Endometrium (tissue), 2 donors: Measurements from ENCODE around the gene CDKL5.
A peak's percentile ranks its signal among the peaks of the same experiment; 100 is the strongest.
"Not testable (repeated sequence)": the region's sequence is repeated elsewhere in the genome, so short reads cannot be mapped to it uniquely, and the experiment has no call there.

Experiments
- FAIRE-seq: peaks from 2 replicates; lab custom pipeline; 2012; peaks lifted over from hg19 to GRCh38; lab: Jason Lieb, UNC
- donor health status: control.
- donor health status: control.

The CDKL5 gene

DNA sequence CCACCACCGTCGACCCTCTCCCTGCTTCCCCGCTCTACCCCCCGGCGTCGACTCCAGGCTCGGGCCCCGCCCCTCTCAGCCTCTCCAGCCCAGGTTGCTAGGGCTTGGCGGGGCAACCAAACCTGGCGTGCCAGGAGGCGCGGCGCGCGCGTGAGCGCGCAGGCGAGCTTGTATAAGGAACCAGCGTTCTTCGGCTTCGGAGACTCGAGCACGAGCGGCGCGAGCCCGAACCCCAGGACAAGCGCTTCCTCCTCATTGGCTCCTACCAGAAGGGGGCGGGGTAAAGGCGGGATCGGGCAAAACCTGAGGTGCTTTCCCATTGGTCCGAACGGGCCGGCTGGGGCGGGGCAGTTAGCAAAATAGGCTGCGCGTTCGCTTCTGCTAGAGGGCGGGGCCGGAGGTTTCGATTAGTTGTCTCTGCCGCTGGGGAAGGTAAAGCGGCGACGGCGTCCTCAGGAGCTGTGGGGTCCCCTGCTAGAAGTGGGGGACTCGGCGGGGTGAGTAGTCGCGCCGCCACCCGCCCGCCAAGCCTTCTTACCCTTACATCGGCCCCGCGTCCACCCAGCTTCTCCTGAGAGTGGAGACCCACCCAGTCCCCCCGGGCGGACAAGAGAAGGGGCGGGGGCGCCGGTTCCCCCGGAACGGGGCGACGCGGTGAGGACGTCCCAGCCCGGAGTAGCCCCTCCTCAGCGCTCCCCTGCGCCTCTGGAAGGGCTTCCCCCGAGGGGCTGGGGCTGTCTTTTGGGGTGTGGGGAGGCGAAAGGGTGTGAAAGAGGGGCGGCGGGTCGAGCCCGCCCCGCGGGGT, at the start of gene CDKL5:
TSS of gene CDKL5 (plus strand) at position 410 of the 805 bp plus-strand sequence. CDS start 81,489 bp downstream, outside the sequence.
- FAIRE-seq, result peak; percentile 90

GRCh38 chrX:18377796-18378195, 47.6 kb upstream of the CDKL5 start:
- FAIRE-seq, result no peak

DNA sequence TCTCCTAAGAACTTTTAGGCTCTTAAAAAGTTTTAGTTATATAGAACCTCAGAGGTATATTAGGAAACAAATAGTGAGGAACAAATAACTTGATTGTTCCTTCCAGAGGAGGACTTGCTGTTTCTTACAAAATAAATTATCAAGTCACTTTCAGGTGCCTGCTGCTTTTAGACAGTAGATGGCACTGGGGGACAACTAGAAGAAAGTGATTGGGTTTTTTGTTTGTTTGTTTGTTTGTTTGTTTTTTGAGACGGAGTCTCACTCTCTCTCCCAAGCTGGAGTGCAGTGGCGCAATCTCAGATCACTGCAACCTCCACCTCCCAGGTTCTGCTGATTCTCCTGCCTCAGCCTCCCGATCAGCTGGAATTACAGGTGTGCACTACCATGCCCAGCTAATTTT, 35.4 kb upstream of the CDKL5 start:
- FAIRE-seq, result no peak

DNA sequence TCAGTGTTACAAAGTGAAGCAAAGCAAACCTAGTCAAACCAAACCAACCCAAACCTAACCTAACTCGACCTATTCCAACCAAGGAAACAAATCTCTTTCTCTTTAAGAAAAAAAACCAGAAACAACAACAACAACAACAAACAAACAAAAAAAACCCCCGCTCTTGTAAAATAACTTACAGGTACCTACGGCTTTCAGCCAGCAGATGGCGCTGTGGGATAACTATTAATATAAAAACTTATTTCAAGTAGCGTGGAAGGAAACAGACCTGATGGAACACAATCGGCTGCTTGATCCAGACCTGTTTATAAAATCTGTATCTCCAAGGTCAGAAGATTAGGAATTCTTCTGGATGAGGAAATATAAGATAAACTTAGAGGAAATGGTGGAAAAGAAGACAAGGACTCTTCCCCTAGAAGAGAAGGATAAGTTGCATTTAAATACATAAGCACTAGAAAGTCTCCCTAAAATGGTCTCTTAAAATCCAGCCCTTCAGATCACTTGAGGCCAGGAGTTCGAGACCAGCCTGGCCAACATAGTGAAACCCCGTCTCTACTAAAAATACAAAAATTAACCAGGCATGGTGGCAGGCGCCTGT, 34.4 kb upstream of the CDKL5 start:
- FAIRE-seq, result peak; percentile 87

DNA sequence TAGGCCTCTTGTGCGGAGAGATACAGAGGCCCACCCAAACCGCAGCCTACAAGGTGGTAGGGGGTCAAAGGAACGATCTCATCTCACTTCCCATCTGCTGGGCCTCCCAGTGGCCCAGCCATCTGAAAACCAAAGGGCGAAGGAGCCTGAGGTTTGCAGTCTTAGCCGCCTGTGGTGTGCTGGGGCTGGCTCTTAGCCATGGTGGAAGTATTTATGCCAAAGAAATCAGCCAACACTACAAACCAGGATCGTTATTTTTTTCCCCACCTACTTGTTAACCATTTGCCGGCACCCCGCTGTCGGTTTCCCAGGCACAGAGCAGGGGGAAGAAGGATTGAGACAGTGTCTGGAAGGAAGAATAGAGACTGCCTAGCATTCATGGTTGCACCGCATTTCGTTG, 30.9 kb upstream of the CDKL5 start:
- no peak for FAIRE-seq

- FAIRE-seq, result no peak
These were observed 23.6 kb upstream of the CDKL5 start for GRCh38 chrX:18401848-18402213.

- FAIRE-seq, result no peak
These were observed 18.7 kb upstream of the CDKL5 start for GRCh38 chrX:18406531-18407266.

DNA sequence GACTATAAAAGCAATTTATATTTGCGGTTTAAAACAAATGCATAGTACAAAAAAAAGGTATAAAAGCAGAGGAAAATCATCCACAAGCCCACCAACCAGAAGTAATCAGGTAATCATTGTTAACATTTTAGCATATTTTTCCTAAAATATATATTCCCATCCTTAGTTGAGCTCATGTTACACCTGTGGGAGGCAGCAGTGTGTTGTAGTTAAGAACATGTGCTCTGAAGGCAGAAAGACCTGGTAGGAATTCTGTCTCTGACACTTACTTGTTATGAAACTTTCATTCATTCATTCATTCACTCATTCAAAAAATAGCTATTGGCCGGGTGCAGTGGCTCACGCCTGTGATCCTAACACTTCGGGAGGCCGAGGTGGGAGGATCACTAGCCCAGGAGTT, 15.4 kb upstream of the CDKL5 start:
- FAIRE-seq, result no peak

GRCh38 chrX:18415386-18415785, 10.0 kb upstream of the CDKL5 start:
- FAIRE-seq, result no peak

- no peak for FAIRE-seq
These were observed 3.1 kb upstream of the CDKL5 start for GRCh38 chrX:18422325-18422724.

DNA sequence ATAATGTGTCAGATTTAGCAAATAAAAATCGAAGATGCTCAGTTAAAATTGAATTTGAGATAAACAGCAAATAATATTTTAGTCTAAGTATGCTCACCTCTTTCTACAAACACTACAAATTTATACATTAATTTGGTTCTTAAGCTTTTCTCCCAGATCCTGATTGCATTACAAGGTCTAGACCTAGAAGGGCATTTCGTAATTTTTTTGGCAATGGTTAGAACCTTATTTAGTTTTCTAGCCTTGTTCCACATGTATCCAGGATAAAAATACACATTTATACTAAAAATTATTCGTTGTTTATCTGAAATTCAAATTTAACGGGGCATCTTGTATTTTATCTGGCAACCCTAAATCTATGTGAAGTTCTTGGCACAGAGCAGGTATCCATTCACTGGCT, 2.5 kb upstream of the CDKL5 start:
- FAIRE-seq, result no peak

GRCh38 chrX:18424482-18425198, 768 bp upstream of the CDKL5 start:
- no peak for FAIRE-seq

DNA sequence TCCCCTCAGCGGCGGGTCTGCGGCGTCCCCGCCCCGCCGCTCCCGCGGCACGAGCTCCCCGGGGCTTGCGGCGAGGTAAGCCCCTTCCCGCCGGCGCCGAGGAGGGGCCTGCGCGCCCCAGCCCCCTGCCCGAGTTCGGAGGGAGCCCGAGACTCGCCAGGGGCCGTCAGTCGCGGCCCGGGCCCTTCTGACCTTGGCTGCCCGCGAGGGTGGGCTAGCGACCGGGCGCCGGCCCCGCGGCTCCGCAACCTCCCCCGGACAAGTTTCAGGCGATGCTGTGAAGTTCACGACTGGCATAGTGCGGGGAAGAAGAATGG, 554 bp downstream of the CDKL5 start:
- FAIRE-seq, result no peak

- no peak for FAIRE-seq
These were observed 2.6 kb downstream of the CDKL5 start for GRCh38 chrX:18428006-18428405.

DNA sequence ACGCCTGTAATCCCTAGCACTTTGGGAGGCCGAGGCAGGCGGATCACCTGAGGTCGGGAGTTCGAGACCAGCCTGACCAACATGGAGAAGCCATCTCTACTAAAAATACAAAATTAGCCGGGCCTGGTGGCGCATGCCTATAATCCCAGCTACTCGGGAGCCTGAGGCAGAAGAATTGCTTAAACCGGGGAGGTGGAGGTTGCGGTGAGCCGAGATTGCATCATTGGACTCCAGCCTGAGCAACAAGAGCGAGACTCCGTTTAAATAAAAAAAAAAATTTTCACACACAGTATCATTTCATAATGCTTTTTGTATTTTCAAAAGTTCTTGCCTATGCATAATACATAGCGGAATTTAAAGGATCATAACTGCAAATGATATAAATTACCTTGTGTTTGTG, 7.9 kb downstream of the CDKL5 start:
- not testable (repeated sequence) for FAIRE-seq

DNA sequence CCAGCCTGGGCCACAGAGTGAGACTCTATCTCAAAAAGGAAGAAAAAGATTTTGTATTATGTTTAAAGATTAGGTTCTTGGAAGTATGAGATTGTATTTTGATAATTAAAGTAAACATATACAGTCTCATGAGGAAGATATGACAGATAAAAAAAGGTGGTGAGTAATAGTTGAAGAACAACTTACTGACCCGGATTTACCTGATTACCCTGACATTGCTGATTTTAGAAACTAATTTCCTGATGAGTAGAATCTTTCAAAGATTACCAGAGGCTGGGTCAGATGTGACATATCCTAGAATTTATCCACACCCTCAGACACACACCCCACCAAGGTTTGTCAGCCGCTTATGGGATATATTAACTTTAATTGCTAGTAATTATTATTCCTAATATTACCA, 9.5 kb downstream of the CDKL5 start:
- no peak for FAIRE-seq

DNA sequence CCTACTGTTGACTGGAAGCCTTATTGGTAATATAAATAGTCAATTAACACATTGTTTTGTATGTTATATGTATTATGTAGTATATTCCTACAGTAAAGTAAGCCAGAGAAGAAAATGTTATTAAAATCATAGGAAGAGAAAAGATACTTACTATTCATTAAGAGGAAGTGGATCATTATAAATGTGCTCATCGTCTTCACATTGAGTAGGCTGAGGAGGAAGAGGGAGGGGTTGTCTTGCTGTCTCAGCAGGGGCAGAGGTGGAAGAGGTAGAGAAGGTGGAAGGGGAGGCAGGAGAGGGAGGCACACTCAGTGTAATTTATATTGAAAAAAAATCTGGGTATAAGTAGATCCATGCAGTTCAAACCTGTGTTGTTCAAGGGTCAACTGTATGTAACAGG, 10.6 kb downstream of the CDKL5 start:
- FAIRE-seq, result no peak

- FAIRE-seq, result no peak
These were observed 15.4 kb downstream of the CDKL5 start for GRCh38 chrX:18440835-18441234.

DNA sequence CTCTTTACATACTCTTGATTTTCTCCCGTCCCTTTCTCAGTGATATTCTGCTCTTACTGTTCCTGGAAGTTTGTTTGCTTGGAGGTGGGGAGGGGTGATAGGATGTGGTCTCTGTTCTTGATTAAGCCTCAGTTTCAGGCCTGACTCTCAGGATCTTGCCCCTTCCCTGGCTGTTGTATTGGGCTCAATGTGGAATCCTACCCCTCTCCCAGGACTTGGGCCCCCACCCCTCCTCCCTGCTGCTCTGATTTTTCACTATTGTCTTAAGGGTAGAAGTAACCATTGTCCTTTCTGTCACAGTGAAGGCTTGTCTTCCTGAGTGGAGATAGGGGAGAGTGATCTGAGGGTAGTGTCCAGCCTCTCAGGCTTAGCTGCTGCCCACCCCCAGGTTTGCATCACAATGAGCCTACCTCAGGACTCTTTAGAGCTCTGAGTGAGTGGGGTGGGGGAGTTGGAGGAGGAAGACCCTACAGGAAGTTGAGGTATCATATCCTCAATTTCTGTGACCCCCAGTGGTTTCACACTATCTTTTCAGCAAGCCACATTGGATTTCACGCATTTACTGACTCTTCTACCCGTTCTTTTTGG, 16.5 kb downstream of the CDKL5 start:
- FAIRE-seq, result no peak

DNA sequence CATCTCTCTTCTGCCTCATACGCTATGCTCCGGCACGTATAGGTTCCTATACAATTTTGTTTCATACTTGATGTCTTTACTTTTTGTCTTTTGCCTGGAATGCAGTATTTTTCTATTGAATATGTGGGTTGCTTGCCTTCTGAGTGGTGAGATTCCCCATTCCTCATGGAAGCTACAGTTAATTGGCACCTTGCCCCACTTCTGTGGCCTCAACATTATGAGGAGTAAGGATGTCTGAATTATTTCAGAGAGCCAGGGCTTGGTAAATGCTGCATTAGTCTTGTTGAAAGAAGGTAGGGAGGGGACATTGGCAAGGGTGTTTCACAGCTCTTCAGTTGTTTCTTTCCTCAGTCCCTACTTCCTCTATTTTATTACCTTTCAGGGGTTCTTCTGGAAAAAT, 23.0 kb downstream of the CDKL5 start:
- FAIRE-seq, result no peak

DNA sequence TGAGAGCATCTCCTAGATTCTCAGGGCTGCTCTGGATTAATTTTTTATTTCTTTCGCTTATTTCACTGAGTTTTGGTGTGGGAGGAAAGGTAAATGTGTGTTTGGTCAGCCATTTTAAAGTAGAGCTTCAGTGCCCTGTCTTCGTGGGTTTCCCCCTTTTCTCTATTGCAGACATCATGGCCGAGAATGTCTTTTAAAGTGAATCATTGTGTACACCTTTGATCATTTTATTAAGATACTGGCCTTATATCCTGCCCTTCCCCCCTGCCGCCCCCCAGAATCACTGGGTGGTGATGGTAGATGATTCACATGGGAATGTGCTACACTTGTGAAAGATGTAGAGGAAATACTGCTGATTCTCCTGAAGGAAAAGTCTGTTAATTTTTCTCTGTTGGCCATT, 23.8 kb downstream of the CDKL5 start:
- no peak for FAIRE-seq

DNA sequence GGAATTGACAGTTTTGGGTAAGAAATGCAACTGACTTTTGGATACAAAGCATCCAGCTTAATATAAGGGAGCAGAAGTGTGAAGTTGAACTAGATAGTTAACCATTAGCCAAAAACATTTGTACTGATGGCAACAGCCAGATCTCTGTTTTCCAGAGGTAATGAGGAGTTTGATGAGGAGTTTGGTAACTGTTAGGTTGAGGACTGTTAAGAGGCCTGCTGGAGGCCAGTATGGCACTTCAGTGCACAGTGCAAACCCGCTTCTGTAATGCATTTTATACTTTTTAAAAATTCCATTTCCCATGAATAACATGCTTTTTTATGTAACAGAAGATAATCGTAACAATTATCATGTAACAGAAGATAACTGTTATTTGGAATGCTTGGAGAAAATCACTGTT, 30.0 kb downstream of the CDKL5 start:
- FAIRE-seq, result no peak
